Neuron (in vitro differentiated cells): Measurements from ENCODE around the gene HIVEP1.

Experiments
- H2AFZ ChIP-seq: one replicate; pipeline ENCODE4 v1.6.1; 2013; ENCODE audit warnings: low read depth, mild to moderate bottlenecking, inconsistent platforms, low read length, moderate library complexity
- H3K27me3 ChIP-seq: one replicate; pipeline ENCODE4 v1.6.1; 2013; ENCODE audit warnings: low read length; ENCODE audit not compliant: insufficient read depth
- H3K36me3 ChIP-seq: one replicate; pipeline ENCODE4 v1.6.1; 2013; ENCODE audit warnings: low read length; ENCODE audit not compliant: insufficient read depth
- H3K4me1 ChIP-seq: one replicate; pipeline ENCODE4 v1.6.1; 2013; ENCODE audit warnings: low read length; ENCODE audit not compliant: insufficient read depth
- H3K4me3 ChIP-seq: 2 replicates; pipeline ENCODE4 v1.5.1; 2013; ENCODE audit warnings: mild to moderate bottlenecking, low read length, moderate library complexity
- H3K9me3 ChIP-seq: one replicate; pipeline ENCODE4 v1.6.1; 2013; ENCODE audit warnings: low read length

The HIVEP1 gene

DNA sequence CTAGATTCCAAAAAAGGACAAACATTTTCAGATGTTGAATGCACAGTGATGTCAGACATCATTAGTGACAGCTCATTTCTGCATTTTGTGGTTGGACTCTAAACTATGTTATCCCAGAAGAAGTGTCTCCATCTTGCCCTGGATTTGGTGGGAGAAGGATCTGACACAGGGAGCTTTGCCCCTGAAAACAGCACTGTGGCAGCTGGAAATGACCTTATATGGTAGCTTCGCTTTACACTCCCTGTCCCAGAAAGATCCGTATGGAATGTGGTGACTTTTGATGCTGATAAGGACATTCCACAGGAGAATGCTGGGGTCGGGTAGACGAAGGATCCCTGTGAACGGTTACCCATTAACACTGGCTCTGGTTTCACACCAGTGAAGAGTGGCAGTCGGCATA, 190.9 kb downstream of the HIVEP1 start:
- H3K27me3 ChIP-seq, result no peaks in the 10 kb centered on the region
- no peak overlapping the region for H3K4me3 ChIP-seq
- H3K9me3 ChIP-seq, result no peaks in the 10 kb centered on the region
- H2AFZ ChIP-seq, result no peak overlapping the region
- H3K36me3 ChIP-seq, result no peaks in the 10 kb centered on the region
- H3K4me1 ChIP-seq, result no peaks in the 10 kb centered on the region

- Histone ChIP-seq H3K9me3 (no peaks in the 10 kb centered on the region), H2AFZ (no peak overlapping the region), H3K4me1 (no peaks in the 10 kb centered on the region), H3K36me3 (no peaks in the 10 kb centered on the region), H3K4me3 (no peak overlapping the region), H3K27me3 (no peaks in the 10 kb centered on the region)
Measured at GRCh38 chr6:12208190-12208589, 196.1 kb downstream of the HIVEP1 start.

GRCh38 chr6:12208673-12209072, 196.6 kb downstream of the HIVEP1 start:
- Histone ChIP-seq H3K9me3 (no peaks in the 10 kb centered on the region), H3K27me3 (no peaks in the 10 kb centered on the region), H3K36me3 (no peaks in the 10 kb centered on the region), H2AFZ (no peak overlapping the region), H3K4me1 (no peaks in the 10 kb centered on the region), H3K4me3 (no peak overlapping the region)
